HG02623 (cell line): ENCODE data around the gene MCC.

Experiments used
- ATAC-seq: cut with Tn5 transposase; IDR thresholded peaks from one replicate; pipeline ENCODE4 v1.9.1; 2021; ENCODE audit warnings: moderate library complexity; ENCODE audit not compliant: unreplicated experiment

Gene MCC

DNA sequence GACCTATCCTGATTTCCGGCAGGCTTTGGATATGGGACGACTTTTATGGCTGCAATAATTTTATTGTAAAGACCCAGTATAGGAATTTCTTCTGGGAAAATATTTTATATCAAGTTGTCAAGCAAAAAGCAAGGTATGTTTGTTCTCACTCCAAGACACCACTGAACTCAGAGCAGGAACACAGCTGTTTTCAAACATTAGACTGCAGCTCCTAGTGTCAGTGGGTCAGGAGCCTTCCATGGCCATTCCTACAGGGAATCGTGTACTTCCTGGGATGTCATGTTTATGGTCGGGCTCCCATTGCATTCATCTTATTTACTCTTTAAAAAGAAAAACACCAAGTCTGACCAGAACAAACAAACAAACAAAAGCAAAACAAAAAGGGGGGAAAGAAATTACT, 278.8 kb downstream of the MCC start:
- ATAC-seq: no peak

DNA sequence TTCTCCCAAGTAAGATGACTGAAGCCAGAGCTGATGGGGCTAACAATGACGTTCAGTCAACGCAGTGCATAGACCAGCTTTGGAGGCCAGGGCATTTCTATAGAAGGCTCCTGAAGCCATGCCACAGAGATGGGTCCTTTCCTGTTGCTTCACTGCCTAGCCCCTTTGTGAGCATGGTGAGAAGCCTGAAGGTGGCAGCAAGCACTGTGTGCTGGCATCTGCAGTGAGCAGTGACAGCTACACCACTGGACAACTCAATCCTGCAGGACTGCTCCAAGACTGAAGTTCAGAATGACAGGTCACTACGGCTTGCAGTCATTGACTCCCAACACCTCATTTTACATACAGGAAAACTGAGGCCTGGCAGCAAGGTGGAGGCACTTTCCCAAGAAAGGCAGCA, 282.4 kb downstream of the MCC start:
- ATAC-seq: no peak

DNA sequence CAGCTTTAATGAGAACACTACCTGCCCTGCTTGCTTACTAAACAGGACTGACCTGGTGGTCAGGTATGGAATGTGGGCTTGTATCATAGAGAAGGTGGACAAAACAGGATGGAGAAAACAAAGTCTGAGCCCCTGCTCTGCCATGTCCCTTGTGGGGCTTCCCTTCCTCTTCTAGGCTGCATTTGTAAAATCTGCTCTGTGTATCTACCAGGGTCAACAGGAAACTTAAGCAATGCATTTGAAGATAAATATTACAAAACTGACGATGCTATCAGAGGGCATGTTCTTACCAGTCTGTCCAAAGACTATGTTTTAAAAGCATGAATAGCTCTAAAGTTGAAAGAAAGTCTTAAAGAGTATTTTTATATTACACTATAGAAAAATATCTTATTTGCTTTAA, 282.9 kb downstream of the MCC start:
- ATAC-seq: no peak

DNA sequence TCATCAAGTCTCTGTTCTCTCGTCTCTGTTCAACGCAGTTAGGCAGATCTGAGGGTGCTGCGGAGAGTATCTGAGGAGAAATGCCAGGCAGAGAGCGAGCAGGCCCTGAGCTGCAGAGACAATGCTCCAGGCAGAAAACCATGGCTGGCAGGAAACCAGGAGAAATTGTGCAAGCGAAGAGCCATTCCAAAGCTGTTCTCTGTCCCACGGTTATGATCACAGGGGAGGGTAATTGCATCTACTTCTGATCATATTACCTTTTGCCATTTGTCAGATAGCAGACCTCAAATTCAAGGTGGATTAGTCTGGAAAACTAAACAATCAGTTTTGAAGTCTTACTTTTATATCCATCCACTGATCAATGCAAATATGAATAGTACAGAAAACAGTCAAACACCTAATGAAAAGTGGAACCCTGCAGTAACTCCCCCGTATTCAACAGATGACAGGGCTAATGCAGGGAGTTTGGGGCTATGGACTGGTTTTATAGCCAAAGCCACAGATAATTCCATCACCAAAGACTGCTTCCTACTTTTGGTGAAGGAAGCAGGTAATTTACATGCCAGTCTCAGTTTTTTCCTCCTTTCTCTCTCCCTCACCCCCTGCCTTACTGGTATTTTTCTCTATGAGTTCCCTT, 283.6 kb downstream of the MCC start:
- no peak for ATAC-seq

DNA sequence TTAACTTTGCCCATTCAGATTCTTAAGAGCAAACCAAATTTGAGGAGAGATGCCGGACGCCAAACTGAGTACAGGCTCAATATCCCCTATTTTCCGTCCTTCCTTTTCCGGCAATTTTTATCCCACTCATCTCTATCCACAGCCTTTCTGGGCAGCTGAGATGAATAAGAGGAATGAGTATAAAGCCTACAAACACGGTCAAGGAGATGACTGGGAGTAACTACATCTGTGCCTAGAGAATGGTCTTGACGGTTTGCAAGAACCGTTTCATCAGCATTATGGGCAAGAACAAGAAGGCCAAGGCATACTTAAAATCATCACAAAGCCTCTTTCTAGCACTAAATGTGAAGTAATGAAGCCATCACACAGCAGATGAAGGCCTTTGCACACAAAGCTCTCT, 284.3 kb downstream of the MCC start:
- ATAC-seq: no peak

DNA sequence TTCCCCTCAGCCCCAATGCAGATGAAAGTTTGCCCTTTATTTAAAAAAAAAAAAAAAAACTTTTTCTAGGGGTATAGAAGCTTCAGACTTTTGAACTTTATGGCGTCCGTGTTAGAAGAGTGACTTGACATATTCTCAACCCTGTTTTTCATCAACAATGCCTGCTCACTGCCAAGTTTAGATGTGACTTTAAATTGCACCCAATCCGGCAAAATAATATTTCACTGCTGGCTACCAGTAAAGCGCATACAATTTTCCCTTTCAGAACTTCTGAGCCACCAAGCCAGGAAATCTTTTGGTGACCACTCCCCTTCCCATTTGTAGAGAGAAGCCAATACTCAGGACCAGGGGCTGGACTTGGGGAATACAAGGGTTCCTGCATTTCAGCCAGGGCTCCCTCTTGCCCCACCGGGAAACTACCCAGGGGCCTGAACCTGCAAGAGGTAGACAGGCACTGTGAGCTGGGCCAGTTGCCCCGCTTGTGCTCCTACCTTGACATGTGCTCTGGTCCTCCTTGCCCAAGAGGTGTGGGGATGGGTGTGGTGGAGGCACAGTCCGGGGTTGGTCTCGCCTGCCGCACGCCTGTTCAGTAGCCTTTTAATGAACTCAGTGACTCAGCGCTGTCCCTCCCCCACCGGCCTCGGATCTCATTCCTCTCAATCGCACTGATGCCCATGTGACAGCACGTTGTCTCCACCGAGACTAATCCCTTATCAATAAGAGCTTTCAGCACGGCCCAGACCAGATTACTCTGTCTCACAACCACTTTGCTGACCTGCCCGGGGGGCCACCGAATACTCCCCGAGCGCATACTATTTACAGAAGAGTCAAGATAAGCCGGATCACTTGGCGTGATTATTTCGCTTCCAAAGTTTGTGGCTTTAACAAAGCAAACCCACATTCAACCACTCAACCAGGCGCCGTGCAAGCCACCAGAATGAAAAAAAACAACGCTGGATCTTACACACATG, 285.2 kb downstream of the MCC start:
- ATAC-seq: no peak

DNA sequence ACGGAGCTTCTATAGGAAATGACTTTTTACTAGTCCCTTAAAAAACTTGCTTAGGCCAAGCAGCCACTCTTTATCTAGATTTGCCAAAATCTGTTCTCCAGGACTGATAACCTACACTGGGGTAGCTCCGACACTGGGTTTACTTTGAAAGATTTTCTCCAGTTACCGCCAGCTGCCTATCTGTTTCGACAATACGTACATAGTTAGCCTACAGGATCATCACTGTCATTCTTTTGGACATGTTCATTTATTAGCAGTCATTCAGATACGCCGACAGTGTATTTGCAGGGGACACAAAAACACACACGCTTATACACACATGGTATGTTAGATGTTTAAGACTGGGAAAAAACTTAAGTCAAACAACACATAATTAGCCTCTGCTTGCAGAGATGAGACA, 286.0 kb downstream of the MCC start:
- ATAC-seq: no peak

DNA sequence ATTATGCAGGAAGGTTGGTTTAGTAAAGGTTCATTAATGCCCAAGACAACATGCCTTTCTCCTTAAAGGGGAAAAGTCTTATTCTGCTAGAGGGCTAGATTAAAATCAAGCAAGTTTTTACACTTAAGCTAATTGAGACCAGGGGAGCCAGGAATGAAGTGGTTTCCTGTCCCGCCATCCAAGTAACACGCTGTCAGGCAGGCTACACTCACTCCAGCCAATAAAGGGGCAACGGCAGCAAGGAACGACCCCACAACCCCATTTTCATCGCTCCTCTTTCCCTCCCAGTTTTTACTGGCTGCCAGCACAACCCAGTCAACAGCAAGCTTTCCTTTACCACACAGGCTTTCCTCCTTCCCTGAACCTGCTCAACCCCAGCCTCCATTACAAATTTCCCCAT, 286.5 kb downstream of the MCC start:
- ATAC-seq: no peak

DNA sequence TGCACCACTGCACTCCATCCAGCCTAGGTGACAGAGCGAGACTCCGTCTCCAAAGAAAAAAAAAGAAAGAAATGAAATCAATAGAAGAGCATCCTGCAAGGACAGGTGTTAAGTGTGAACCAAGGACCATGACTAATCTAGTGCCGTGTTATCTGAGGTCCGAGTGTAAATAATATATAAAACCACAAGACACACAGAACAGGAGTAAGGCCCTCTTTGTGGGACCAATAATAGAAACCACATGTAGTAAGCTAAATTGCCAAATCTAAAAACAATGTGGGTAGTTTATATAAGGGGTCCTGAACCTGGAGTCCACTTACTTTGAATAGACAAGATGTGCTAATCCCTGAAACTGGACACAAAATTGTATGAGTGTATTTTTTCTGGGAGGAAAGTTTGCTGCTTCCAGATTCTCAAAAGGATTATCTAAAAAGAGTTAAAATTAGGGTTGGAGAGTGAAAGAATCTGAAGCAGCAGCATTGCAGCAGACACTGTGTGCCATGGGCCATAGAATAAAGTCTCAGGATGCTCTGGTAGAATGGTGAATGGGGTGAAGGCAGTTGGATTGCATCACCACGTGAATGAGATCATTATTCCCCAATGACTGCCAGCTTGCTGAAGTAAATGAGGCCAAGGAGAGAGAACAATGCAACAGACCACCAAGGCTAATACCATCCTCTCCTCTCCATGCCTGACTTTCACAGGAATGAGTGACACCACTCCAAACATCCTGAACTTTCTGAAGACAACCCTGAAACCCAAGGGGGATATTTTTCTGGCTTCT, 288.9 kb downstream of the MCC start:
- no peak for ATAC-seq

DNA sequence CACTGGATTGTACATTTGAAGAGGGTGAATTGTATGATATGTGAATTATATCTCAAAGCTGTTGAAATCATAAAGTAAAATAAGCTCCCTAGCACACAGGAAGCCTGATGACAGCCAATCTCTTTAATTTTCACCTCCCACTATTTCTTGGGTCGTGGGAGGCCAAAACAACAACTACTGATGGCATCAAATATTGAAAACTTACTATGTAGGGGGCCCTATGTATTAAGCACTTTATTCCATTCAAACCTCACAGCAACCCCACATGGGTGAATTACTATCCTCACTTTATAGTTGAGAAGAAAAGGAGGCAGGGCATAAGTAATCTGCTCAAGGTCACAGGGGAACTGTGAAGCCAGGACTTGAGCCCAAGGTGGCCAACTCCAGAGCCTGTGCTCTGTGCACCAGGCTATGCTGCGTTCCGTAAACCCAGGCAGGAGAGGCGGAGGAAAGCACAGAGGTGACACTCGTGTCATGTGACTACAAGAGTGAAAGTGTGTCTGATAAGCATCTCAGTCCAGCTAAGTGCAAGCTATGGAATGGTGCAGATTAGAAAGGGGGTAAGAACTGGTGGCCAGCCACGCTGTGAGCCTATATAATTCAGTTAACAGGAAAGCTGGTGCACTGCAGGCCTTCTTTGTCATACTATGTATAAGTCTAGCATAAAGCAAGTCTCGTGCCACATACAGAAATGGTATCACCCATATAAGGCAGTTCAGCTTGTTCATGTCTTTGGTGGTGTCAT, 290.6 kb downstream of the MCC start:
- ATAC-seq: no peak

DNA sequence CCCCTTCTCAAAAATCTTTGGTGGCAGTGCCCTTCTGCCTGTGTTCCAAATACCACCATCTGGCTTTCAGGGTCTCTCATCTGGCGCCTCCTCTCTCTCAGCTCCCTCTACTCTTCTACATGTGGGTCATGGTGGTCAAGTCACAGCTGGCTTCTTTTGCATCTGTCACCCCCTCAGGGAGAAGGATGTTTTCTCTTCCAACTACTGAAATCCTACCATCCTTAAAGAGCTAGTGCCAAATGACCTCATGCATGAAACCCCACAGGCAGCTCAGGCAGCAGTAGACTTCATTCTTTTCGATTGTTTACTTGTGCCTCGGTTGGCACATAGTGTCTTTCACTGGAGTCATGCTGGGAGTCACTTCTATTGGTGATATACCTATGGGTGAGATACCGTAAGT, 292.5 kb downstream of the MCC start:
- no peak for ATAC-seq

DNA sequence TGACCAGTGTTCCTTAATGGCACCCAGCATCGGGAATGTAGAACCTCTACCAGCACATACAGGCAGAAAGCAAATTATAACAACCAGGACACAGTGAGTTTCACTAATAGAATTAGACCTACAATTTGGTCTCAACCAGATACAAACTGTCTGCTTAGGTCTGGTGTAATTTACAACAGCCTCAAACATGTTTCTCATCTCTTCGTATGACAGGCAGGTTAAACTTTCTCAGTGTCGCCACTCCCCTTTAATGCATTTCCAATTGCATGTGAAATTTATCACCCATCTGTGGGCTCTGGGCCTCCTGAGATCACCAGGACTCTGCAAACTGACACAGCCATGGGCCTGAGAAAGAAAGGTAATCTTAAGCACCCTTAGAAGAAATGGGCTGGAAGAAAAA, 293.0 kb downstream of the MCC start:
- no peak for ATAC-seq

DNA sequence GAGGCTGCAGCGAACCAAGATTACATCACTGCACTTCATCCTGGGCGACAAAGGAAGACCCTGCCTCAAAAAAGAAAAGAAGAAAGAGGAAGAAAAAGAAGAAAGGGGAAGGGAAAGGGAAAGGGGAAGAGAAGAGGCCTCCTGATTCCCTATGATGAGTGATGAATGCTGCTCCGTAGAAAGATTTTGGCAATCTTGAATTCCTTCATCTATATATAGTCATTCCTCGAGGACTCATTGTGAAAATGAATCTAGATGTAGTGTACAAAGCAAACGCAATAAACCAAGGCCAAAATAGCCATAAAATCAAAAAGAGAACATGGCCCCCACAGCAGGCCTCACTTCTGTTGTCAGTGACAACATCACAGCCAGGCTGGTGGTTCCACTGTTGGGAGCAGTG, 293.7 kb downstream of the MCC start:
- no peak for ATAC-seq

DNA sequence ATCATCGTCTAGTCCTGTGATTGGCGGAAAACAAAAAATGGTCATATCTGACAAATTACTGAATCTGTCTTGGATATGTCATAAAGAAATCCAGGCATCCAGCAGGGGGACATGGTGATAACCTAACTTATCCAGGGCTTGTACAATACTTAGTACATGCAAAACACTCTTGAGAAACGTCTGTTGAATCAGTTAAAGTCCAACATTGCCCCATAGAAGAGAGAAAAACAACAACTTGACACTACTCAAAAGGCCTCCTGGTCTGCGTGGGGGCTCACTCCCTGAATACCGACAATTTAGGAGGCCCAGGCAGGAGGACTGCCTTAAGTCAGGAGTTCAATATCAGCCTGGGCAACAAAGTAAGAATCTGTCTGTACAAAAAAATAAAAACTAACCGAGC, 294.1 kb downstream of the MCC start:
- no peak for ATAC-seq

DNA sequence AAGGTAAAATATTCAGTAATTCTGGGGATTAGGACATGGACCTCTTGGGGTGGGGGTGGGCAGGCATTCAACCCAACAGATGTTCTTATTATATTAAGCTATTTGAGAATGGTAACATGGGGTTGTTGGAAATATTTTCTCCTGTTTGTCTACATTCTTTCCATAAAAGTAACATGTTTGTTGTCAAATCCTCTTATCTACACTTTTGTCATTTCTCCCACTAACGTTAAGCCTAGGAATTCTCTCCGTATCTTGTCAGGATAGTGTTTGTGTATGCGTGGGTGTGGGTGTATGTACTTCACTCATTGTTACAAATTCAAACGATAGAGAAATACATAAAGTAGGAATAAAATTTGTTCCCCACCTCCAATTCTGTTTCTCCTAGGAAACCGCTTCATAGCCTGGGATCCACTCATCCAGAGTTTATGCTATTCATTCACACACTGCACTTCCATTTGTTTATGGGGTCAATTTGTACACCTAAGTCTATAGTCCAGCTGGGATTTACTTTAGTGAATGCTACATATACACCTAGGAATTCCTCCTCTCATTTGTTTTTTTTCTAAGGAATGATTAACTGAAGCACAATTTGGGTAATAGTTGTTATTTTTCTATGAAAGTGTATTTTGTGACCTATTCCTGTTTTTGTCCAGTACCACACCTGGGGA, 294.8 kb downstream of the MCC start:
- ATAC-seq: no peak

DNA sequence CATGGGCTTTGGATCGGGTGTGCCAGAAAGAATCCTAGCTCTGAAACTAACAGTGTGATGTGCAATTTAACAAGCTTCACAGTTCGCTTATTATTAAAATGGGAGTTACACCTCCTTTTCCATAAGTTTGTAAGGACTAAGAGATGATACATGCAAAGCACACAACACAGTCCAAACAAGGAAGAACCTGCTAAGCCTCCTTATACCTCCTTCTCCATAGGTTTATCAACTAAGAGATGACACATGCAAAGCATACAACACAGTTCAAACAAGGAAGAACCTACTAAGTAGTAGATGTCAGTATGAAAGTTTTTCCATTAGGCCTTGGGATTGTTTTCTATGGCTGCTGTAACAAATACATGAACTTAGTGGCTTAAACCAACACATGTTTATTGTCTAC, 295.7 kb downstream of the MCC start:
- ATAC-seq: no peak

DNA sequence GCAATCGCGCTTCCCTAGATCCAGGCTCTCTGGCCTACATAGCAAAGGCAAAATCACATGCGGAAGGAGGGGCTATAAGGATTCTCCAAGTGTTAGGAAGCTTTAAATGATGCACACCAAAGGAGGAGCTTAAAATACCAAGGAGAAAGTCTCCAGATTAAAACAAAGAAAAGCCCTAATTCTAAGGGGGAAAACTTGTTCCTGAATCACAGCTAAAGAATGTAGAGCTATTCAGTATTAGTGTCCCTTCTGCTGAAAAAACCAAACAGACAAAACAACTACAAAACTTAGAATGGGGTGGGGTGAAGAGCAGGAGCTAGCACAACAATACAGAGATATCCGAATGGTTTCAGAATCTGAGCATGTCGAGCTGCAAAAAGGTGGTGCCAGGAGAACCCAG, 297.9 kb downstream of the MCC start:
- no peak for ATAC-seq

DNA sequence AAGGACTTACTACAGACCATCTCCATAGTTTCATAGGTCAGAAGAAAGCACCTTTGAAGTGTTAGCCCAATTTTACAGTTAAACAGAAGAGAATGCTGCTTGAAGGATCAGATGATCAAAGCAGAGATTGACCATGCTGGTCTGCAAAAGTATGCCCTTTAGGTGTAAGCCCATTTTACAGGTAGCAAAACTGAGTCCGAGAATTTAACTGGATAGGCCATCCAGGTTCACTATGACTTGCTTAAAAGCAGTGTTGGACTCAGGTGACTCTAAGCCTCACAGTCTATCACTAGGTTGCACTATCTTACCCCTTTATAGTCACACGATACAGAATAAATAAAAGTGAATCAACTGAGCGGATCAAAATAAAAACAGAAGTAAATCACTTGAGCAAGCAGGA, 299.0 kb downstream of the MCC start:
- ATAC-seq: no peak

DNA sequence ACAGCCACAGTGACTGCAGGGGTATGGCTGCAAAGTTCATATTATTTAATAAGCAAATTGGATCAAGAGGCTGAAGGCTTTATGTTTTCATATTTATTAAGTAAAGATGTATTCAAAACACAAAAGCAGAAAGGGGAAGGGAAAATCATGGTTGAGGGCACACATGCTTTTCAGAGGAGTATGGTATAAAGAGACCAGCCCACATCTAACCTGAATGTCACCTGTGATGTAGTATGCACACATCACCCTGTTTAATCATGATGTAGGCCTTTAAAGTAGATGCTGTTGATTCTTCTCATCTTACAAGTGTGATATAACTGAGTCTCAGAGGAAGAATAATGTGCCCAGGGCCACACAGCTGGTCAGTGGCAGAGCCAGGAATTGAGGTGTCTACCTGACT, 299.8 kb downstream of the MCC start:
- no peak for ATAC-seq

DNA sequence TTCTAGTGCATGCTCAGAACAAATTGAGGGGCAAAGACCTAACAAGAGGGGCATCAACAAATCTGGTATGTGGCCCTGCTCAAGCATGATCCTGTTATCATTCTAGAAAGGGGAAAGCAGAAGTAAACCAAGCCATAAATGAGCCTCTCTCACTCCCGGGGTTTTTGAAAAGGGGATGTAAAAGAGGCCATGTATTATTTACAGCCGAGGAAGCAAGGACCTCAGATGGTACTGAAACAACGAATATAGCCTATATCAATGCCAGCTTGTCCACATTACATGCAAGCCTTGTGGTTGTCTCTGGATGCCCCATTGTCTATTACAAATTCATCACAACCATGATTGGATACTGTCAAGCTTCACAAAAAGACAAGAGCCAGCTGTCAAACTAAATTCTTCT, 300.3 kb downstream of the MCC start:
- peak; percentile 45 for ATAC-seq

DNA sequence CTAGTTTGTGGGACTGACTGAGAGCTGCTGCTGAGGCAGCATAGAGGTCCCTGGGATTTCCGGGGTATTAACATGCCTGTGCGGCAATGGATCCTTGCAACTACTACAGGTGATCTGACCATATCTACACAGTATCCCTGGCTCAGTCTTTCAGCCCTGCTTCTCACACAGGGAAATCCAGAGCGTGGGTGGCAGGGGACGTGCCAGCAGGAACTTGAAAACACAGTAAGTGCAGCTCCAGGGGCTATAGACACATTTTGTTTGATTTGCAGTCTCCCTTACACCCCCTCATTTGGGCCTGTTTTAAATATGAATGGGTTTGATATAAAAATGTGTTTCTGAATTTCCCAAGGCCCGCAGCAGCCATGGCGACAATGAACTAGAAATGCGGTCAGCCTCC, 302.2 kb downstream of the MCC start:
- no peak for ATAC-seq
